ENCODE measurements around the gene KCNJ12.
"Not testable (repeated sequence)": the region's sequence is repeated elsewhere in the genome, so short reads cannot be mapped to it uniquely, and the experiment has no call there.

The KCNJ12 gene

GRCh38 chr17:21456449-21456848 is 80.3 kb downstream of the KCNJ12 start:
- DNase-seq: not testable (repeated sequence)

DNA sequence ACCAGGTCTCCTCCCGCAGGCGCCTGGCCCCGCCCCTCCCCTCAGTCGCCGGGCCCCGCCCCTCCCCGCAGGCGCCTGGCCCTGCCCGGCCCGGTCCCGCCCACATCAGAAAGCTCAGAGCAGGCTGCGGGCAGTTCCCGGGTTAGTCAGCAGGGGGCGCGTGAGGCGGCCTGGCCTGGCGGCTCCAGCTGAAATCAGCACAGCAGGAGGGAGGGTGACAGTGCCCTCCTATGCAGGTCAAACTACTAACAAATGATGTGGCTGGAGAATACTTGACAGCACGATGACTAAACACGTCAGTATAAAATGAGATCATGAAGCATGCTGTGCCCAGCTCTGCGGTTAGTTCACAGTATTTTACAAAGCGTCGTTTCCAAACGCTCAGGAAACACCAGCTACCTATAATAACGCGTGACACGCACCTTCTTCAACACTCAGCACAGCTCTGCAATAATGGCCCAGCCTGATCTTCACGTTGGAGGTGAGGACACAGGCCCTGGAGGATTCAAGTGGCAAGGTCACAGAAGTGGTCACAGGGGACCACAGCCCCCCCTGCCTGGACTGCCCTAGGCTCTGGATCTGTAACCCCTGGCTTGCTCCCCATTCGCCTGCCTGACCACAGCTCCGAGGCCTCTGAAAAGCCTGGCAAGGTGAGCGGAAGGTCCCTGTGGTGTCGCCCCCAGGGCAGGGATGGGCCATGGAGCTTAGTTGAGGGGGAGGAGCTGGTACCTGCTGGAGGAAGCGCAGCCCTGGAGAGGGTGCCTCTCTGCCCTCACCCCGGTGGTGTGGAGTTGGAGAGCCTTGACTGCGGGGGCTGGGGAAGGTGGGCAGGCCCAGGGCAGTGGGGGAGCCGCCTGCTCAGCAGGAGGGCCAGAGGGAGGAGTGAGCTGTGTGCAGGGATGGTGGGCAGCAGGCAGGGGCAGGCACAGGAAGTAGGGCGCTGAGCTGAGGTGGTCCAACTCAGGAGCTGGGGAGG is 81.2 kb downstream of the KCNJ12 start:
- peak; percentile 4 for DNase-seq

GRCh38 chr17:21458054-21458453 is 81.9 kb downstream of the KCNJ12 start:
- no peak for DNase-seq

- no peak for DNase-seq
Observed at GRCh38 chr17:21459536-21459935, 83.4 kb downstream of the KCNJ12 start.

DNA sequence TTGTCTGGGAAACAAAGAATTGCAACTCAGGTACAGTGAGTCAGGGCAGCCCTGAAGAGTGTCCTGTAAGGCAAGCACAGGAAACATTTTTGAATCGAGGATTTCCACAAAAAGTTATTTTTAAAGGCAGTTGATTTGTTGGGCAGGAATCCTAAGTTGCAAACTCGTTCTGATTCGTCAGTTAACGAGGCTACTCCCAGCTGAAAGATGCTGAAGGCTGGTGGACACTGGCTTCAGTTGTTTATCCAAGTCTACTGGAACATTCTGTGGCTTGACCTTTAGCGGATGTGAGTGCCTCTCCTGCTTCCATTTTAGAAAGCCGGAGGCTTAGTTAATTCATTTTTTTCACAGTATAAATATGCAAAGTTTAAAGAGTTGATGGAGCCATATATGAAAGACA is 84.2 kb downstream of the KCNJ12 start:
- no peak for DNase-seq

- DNase-seq: no peak
Observed at GRCh38 chr17:21462237-21462636, 86.1 kb downstream of the KCNJ12 start.

GRCh38 chr17:21463204-21463661 is 87.1 kb downstream of the KCNJ12 start:
- DNase-seq: no peak

DNA sequence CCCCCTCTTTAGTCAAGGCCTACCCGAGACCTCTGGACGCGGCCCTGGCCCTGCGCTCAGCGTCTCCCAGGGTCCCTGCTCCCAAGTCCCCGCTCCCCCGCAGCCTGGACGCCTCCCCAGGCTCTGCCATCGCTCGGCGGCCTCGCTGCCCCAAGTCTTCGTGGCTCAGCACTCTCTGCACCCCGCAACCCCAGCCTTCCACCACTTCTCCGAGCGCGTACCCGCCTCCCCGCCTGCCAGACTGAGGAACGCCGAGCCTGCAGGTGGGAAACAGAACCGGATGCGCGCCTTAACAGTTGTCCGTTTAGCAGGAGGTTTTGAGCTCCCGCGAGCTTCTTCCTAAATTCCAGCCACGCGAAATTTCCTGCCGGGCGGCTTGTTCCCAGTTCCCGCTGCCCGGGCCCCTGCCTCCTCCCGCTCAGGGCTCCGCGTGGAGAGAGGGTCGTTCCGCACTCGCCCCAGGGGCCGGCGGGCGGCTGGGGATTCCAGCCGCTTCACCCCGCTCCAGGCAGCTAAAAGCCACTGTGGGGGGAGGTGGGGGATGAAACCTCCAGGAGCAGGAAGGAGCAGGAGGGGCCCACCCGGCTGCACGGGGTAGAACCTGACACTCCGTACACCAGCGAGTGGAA is 87.7 kb downstream of the KCNJ12 start:
- no peak for DNase-seq

DNA sequence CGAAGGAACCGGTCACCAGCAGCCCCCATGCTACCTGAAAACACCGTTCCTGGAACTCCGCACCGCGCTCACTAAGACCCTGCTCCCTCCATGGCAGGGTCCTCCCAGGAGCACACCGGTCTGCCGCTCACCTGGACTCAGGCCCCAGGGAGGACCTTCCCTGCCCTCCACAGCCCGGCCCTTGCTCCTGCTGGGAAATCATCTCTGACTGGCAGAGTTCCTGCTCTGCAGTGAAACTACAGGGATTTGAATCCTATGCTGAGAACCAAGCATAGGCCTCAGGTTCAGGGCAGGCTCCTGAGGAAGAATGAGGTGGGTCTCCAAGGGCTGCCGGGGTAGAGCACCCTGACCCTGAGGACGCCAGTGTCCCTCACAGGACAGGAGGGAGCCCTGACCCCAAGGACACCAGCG is 88.5 kb downstream of the KCNJ12 start:
- DNase-seq: no peak

- DNase-seq: no peak
Observed at GRCh38 chr17:21466550-21466949, 90.4 kb downstream of the KCNJ12 start.

GRCh38 chr17:21467196-21467595 is 91.0 kb downstream of the KCNJ12 start:
- no peak for DNase-seq

GRCh38 chr17:21467739-21468490 is 91.8 kb downstream of the KCNJ12 start:
- no peak for DNase-seq
